Mammary epithelial cell (primary cell): ENCODE measurements around the gene PATJ.

ENCODE experiments used
- CTCF ChIP-seq, 2 donors: IDR thresholded peaks in 1 of 2; conservative IDR thresholded peaks in 1 of 2; 2 replicates each; pipeline ENCODE4 v1.5.1; 2011 to 2012; ENCODE audit warnings: inconsistent platforms in 2 of 2, low read length in 2 of 2, mild to moderate bottlenecking in 2 of 2, control low read depth in 1 of 2, low read depth in 1 of 2; ENCODE audit not compliant: insufficient read depth in 1 of 2; ENCODE audit errors: extremely low read depth in 1 of 2
- EZH2 ChIP-seq: IDR thresholded peaks from 2 replicates; pipeline ENCODE4 v1.6.1; 2012; ENCODE audit warnings: low read length, inconsistent platforms, borderline replicate concordance

GRCh38 chr1:61967750-61968149, 225.5 kb downstream of the PATJ start:
- TF ChIP-seq CTCF (conservative IDR thresholded peaks at IDR 0.05 in 1 of 2, IDR thresholded peaks at IDR 0.05 in 1 of 2; ENCODE audit: extremely low read depth in 1 of 2, insufficient read depth in 1 of 2, low read depth in 1 of 2, low read length in 2 of 2) (no peak), EZH2 (no peak)
